Uterus (tissue), 4 donors: ENCODE results near the gene UQCRH. TPM values are rescaled to one million over a fixed set of nuclear protein-coding genes. Genes with fewer than 3 reads are reported as not detected.
"Not testable (repeated sequence)": the region's sequence is repeated elsewhere in the genome, so short reads cannot be mapped to it uniquely, and the experiment has no call there.

Experiments
- DNase-seq, 2 donors: peaks; one replicate each; pipeline ENCODE4 v3.0.0-alpha.2; 2019 to 2020
- H3K27ac ChIP-seq, 2 donors: fragments of 200-600 bp; sonication (generic); 1 replicate in 1 of 2; 2 replicates in 1 of 2; pipeline ENCODE4 v1.5.1; 2016 to 2018
- H3K27me3 ChIP-seq, 2 donors: fragments of 200-600 bp; sonication (generic); one replicate each; pipeline ENCODE4 v1.5.1; 2018 to 2019; ENCODE audit warnings: control low read depth in 1 of 2
- H3K36me3 ChIP-seq, 2 donors: fragments of 200-600 bp; sonication (generic); one replicate each; pipeline ENCODE4 v1.5.1; 2019; ENCODE audit warnings: control low read depth in 1 of 2
- H3K4me1 ChIP-seq, 2 donors: fragments of 200-600 bp; sonication (generic); one replicate each; pipeline ENCODE4 v1.5.1; 2018 to 2019; ENCODE audit warnings: control low read depth in 1 of 2
- H3K4me3 ChIP-seq, 2 donors: fragments of 200-600 bp; sonication (generic); 1 replicate in 1 of 2; 2 replicates in 1 of 2; pipeline ENCODE4 v1.5.1; 2018 to 2019; ENCODE audit warnings: mild to moderate bottlenecking in 1 of 2
- H3K9me3 ChIP-seq, 2 donors: fragments of 200-600 bp; sonication (generic); one replicate each; pipeline ENCODE4 v1.5.1; 2019; ENCODE audit warnings: control low read depth in 1 of 2
- POLR2A ChIP-seq, 2 donors: fragments of 450-650 bp; IDR thresholded peaks; one replicate each; pipeline ENCODE4 v1.6.1; 2016; ENCODE audit warnings: antibody characterized with exemption in 2 of 2, mild to moderate bottlenecking in 1 of 2, moderate library complexity in 1 of 2
- intact Hi-C: fragments of 100-400 bp; cut with DNase I; formaldehyde crosslinking; loops from one replicate; pipeline ENCODE4 v1.15.1; 2023; ENCODE audit warnings: low total_unique reads
- total RNA-seq, 4 donors: library from RNA; depleted of rRNA in 3 of 4; stranded (reverse); fragments of >200 nt in 3 of 4; gene quantifications; one replicate each; pipeline versions ENCODE4 v1.1.0 to v1.2.4, GENCODE V29; 2014 to 2023
- TF ChIP-seq, protein P1 (sequence below), 4 experiments: fragments of 200-600 bp in 2 of 4; fragments of 450-650 bp in 2 of 4; sonication (generic) in 2 of 4; IDR thresholded peaks; one replicate each; pipeline ENCODE4 v1.5.1; 2016 to 2019; ENCODE audit warnings: antibody characterized with exemption in 4 of 4, mild to moderate bottlenecking in 2 of 4, moderate library complexity in 1 of 4
- donor health status: DM: yes; HTN: yes; CAD: no.

UQCRH gene
- total RNA-seq, 4 donors from 2014 or later, result 111 to 354 (median 296) TPM

DNA sequence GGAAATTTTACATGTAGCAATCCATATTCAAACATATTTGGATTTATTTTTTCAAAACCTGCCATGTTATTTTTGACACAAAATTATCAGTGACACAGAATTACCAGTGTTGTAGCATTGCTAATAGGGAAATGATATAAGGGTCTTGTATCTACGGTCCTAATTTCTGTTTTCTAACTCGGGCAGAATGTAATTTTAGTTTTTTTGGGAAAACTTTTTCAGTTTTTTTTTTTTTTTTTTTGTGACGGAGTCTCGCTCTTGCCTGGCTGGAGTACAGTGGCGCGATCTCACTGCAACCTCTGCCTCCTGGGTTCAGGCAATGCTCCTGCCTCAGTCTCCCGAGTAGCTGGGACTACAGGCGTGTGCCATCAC lies 2.6 kb downstream of the UQCRH start:
- TF ChIP-seq POLR2A (IDR thresholded peaks at IDR 0.05), result no peak
- TF ChIP-seq, protein P1, sequence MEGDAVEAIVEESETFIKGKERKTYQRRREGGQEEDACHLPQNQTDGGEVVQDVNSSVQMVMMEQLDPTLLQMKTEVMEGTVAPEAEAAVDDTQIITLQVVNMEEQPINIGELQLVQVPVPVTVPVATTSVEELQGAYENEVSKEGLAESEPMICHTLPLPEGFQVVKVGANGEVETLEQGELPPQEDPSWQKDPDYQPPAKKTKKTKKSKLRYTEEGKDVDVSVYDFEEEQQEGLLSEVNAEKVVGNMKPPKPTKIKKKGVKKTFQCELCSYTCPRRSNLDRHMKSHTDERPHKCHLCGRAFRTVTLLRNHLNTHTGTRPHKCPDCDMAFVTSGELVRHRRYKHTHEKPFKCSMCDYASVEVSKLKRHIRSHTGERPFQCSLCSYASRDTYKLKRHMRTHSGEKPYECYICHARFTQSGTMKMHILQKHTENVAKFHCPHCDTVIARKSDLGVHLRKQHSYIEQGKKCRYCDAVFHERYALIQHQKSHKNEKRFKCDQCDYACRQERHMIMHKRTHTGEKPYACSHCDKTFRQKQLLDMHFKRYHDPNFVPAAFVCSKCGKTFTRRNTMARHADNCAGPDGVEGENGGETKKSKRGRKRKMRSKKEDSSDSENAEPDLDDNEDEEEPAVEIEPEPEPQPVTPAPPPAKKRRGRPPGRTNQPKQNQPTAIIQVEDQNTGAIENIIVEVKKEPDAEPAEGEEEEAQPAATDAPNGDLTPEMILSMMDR (IDR thresholded peaks at IDR 0.05), result no peak
- H3K4me3 ChIP-seq, result no peak overlapping the region
- H3K4me1 ChIP-seq, result peaks cover 2 to 4% of the 10 kb centered on the region in 2 donors
- no peaks in the 10 kb centered on the region for H3K9me3 ChIP-seq
- no peak for DNase-seq
- H3K36me3 ChIP-seq, result no peaks in the 10 kb centered on the region
- intact Hi-C loops, result no loop called here
- H3K27me3 ChIP-seq, result no peaks in the 10 kb centered on the region
- no peak overlapping the region for H3K27ac ChIP-seq

DNA sequence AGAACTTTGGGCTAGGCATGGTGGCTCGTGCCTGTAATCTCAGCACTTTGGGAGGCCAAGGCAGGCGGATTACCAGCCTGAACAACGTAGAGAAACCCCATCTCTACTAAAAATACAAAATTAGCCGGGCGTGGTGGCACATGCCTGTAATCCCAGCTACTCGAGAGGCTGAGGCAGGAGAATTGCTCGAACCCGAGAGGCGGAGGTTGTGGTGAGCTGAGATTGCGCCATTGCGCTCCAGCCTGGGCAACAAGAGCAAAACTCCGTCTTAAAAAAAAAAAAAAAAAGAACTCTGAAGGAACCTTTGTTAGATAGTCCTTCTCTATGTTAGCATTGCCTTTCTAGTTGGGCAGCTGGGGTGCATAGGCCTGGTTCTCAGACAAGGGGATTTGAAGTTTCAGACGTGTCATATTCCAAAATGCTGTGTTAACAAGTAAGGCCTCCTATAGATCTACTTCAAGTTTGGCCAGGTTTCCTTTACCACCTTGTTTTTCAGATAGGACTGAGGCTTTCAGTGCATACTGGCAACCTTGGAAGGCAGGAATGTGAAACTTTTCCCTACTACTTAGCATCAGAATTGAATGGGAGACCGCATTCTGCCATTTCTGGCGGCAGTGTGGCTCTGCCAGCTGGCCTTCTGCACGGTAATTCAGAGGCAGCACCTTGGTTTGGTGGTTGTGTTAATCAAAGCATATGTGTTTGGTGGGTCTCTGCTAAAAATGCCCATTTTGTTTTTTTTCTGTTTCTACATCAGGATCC lies 6.1 kb downstream of the UQCRH start:
- TF ChIP-seq, protein P1 (IDR thresholded peaks at IDR 0.05), result no peak
- no peak for TF ChIP-seq POLR2A (IDR thresholded peaks at IDR 0.05)
- H3K4me1 ChIP-seq, result no peaks in the 10 kb centered on the region
- intact Hi-C loops, result no loop called here
- DNase-seq, result no peak
- H3K9me3 ChIP-seq, result no peaks in the 10 kb centered on the region
- H3K4me3 ChIP-seq, result no peak overlapping the region
- no peaks in the 10 kb centered on the region for H3K36me3 ChIP-seq
- no peak overlapping the region for H3K27ac ChIP-seq
- H3K27me3 ChIP-seq, result no peaks in the 10 kb centered on the region

DNA sequence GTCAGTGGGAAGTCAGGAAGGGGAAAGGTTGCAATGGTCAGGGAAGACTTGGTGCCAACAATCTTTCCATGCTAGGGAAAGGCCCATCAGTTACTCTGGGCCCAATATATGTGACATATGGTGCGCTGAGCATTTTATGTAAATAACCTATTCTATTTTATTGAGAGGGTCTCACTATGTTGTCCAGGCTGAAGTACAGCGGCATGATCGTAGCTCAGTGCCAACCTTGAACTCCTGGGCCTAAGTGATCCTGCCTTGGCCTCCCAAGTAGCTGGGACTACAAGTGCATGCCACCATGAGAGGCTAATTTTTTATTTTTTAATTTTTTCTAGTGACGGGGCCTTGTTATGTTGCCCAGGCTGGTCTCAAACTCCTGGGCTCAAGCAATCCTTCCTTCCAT lies 6.8 kb downstream of the UQCRH start:
- Histone ChIP-seq H3K4me1 (no peaks in the 10 kb centered on the region), H3K27me3 (no peaks in the 10 kb centered on the region), H3K36me3 (no peaks in the 10 kb centered on the region), H3K9me3 (no peaks in the 10 kb centered on the region), H3K4me3 (no peak overlapping the region), H3K27ac (no peak overlapping the region)
- DNase-seq, result no peak
- TF ChIP-seq POLR2A (IDR thresholded peaks at IDR 0.05), result no peak
- TF ChIP-seq, protein P1 (IDR thresholded peaks at IDR 0.05), result no peak
- intact Hi-C loops, result no loop called here

DNA sequence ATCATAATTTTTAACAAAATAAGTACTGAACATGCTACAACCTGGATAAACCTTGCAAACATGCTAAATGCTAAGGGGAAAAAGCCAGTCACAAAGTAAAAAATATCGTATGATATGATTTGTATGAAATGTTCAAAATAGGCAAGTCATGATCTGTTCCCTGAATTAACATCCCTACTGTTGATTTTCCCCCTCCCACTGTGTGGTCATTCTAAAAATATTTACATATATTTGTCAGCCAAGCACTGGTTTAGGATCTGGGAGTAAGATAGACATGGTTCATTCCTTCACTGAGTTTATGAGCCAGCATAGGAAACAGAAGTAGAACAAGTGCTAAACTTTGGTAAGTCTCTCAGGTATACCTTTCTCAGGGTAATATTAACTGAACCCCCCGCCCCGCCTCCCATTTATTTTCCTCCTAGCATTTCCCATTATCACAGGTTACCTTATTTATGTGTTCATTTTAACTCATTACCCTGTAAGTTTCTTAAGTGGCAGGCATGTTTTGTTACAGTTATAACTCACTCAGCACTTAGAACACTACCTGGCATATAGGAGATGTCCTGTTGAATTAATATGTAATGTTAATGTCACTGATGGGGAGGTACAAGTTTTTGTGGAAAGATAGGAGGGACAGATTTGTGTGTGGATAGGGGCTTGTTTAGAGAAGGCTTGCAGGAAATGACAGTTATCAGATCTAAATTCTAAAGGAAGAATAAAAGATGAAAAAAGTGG lies 12.3 kb downstream of the UQCRH start:
- Histone ChIP-seq H3K9me3 (no peaks in the 10 kb centered on the region), H3K4me1 (no peaks in the 10 kb centered on the region), H3K36me3 (no peaks in the 10 kb centered on the region), H3K27me3 (no peaks in the 10 kb centered on the region), H3K27ac (no peak overlapping the region), H3K4me3 (no peak overlapping the region)
- TF ChIP-seq, protein P1 (IDR thresholded peaks at IDR 0.05), result no peak
- no peak for TF ChIP-seq POLR2A (IDR thresholded peaks at IDR 0.05)
- DNase-seq, result no peak
- intact Hi-C loops, result no loop called here

DNA sequence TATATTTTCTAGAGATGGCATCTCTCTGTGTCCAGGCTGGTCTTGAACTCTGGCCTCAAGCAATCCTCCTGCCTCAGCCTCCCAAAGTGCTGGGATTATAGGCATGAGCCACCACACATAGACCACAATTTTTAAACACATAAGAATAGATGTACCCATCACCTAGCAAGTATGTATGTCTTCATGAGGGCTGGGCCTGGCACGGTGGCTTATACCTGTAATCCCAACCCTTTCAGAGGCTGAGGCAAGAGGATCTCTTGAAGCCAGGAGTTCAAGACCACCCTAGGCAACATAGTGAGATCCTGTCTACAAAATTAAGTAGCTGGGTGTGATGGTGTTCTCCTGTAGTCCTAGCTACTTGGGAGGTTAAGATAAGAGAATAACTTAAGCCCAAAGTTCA lies 13.8 kb downstream of the UQCRH start:
- Histone ChIP-seq H3K9me3 (no peaks in the 10 kb centered on the region), H3K36me3 (no peaks in the 10 kb centered on the region), H3K27me3 (no peaks in the 10 kb centered on the region), H3K4me1 (no peaks in the 10 kb centered on the region), H3K27ac (no peak overlapping the region), H3K4me3 (no peak overlapping the region)
- no peak for DNase-seq
- intact Hi-C loops, result no loop called here
- TF ChIP-seq, protein P1 (IDR thresholded peaks at IDR 0.05), result no peak
- no peak for TF ChIP-seq POLR2A (IDR thresholded peaks at IDR 0.05)

DNA sequence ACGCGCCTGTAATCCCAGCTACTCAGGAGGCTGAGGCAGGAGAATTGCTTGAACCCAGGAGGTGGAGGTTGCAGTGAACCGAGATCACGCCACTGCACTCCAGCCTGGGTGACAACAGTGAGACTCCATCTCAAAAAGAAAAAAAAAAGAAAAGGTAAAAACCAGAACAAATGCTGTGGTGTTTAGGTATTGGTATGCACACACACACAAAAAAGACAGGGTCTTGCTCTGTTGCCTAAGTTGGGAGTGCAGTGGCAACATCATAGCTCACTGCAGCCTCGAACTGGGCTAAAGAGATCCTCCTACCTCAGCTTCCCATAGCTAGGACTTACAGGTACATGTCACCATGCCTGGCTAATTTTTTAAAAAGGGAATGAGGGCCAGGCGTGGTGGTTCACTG lies 15.8 kb downstream of the UQCRH start:
- intact Hi-C loops, H3K27me3 ChIP-seq, DNase-seq, H3K27ac ChIP-seq, H3K4me3 ChIP-seq, H3K9me3 ChIP-seq, H3K4me1 ChIP-seq, H3K36me3 ChIP-seq: not testable (repeated sequence)

DNA sequence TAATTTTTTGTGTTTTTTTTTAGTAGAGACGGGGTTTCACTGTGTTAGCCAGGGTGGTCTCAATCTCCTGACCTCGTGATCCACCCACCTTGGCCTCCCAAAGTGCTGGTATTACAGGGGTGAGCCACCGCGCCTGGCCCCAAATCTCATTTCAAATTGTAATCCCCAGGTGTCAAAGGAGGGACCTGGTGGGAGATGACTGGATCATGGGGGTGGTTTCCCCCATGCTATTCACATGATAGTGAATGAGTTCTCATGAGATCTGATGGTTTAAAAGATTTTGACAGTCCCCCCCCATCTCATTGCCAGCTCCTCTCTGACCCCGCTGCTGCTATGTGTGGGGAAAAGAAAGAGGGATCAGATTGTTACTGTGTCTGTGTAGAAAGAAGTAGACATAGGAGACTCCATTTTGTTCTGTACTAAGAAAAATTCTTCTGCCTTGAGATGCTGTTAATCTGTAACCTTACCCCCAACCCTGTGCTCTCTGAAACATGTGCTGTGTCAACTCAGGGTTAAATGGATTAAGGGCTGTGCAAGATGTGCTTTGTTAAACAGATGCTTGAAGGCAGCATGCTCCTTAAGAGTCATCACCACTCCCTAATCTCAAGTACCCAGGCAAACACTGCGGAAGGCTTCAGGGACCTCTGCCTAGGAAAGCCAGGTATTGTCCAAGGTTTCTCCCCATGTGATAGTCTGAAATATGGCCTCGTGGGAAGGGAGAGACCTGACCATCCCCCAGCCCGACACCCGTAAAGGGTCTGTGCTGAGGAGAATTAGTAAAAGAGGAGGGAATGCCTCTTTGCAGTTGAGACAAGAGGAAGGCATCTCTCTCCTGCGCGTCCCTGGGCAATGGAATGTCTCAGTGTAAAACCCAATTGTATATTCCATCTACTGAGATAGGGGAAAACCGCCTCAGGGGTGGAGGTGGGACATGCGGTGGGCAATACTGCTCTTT lies 16.7 kb downstream of the UQCRH start:
- H3K4me1 ChIP-seq, DNase-seq, intact Hi-C loops, H3K27ac ChIP-seq, H3K9me3 ChIP-seq, H3K4me3 ChIP-seq, H3K36me3 ChIP-seq, H3K27me3 ChIP-seq: not testable (repeated sequence)
